ENCODE data around the gene MYOM1.

DNA sequence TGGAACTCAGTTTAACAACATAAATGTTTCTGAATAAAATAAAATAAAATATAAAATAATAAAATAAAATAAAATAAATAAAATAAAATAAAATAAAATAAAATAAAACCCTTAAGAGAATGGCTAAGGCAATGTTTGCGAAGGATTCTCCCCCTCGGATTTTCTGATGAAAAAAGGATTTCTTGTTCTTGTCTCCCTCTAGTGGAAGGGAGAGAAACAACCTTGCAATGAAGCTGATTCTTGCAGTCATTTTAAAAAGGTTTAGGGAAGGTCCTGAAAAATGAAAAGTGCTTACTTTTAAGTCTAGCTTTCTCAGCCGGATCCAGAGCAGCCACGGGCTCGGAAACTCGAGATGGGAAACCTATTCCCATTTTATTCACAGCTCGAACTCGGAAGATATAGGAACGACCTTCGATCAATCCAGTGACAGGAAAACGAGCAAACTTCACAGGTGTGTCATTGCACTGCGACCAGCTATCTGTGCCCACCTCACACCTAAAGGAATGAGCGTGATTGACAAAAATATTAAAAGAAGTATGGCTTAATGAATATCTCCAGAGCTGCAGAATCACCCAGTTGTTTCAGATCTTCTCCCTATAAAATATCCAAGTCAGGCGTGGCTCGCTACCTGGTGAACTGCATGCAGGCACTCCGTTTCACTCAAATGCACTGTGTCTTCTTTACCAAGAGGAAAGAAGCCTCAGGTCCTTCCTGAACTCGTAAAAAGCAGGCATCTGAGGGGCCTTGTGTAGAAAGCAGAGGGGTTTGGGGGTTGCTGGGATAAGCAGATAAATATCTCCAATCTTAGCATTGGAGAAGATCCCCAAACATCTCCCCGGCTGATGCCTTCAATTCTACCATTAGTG lies 68.1 kb downstream of the MYOM1 start:
- no peak for TF ChIP-seq POLR2A (IDR thresholded peaks at IDR 0.05)
- TF ChIP-seq CTCF (IDR thresholded peaks at IDR 0.05): peak; percentile 43 to 73 (median 63)
